DND-41 (cell line): ENCODE measurements around the gene ATOX1.
"Not testable (repeated sequence)": the region's sequence is repeated elsewhere in the genome, so short reads cannot be mapped to it uniquely, and the experiment has no call there.

Source experiments
- CTCF ChIP-seq: IDR thresholded peaks from 2 replicates; pipeline ENCODE4 v1.5.1; 2012; ENCODE audit warnings: borderline replicate concordance, low read length, moderate library complexity, mild to moderate bottlenecking; ENCODE audit not compliant: poor library complexity, severe bottlenecking; ENCODE audit errors: extremely low read depth
- EZH2 ChIP-seq: IDR thresholded peaks from 3 replicates; pipeline ENCODE4 v1.6.1; 2012; ENCODE audit warnings: borderline replicate concordance, low read depth, mild to moderate bottlenecking, moderate library complexity, low read length, inconsistent platforms; ENCODE audit not compliant: severe bottlenecking

GRCh38 chr5:151698081-151698480, 60.4 kb downstream of the ATOX1 start:
- not testable (repeated sequence) for TF ChIP-seq CTCF, EZH2
